Neutrophil (primary cell): ENCODE data around the gene COL8A2.

Experiments used
- H3K27ac ChIP-seq: fragments of 200-600 bp; sonication (generic); 2 replicates; pipeline ENCODE4 v1.5.1; 2016; ENCODE audit warnings: mild to moderate bottlenecking, moderate library complexity
- H3K27me3 ChIP-seq: fragments of 200-600 bp; sonication (generic); 2 replicates; pipeline ENCODE4 v1.6.0; 2016; ENCODE audit warnings: mild to moderate bottlenecking
- H3K36me3 ChIP-seq: fragments of 200-600 bp; sonication (generic); 2 replicates; pipeline ENCODE4 v1.5.1; 2017
- H3K4me1 ChIP-seq, 2 experiments: fragments of 200-600 bp in 1 of 2; sonication (generic) in 1 of 2; 1 replicate in 1 of 2; 2 replicates in 1 of 2; pipeline versions ENCODE4 v1.5.1 to v1.6.1; 2013 to 2016; ENCODE audit warnings: low read depth in 1 of 2, low read length in 1 of 2, mild to moderate bottlenecking in 1 of 2, moderate library complexity in 1 of 2; ENCODE audit not compliant: control insufficient read depth in 1 of 2, insufficient read depth in 1 of 2
- H3K4me3 ChIP-seq, 2 experiments: fragments of 200-600 bp in 1 of 2; sonication (generic) in 1 of 2; 1 replicate in 1 of 2; 2 replicates in 1 of 2; pipeline ENCODE4 v1.5.1; 2013 to 2016; ENCODE audit warnings: low read depth in 1 of 2, low read length in 1 of 2, mild to moderate bottlenecking in 1 of 2, moderate library complexity in 1 of 2
- H3K9me3 ChIP-seq: fragments of 200-600 bp; sonication (generic); 2 replicates; pipeline ENCODE4 v1.5.1; 2016
- CTCF ChIP-seq: fragments of 200-600 bp; sonication (generic); IDR thresholded peaks from 2 replicates; pipeline ENCODE4 v1.5.1; 2016; ENCODE audit warnings: antibody characterized with exemption

The COL8A2 gene

GRCh38 chr1:36118447-36119204, 6.4 kb downstream of the COL8A2 start:
- TF ChIP-seq CTCF = no peak
- Histone ChIP-seq H3K4me1 (peaks cover 27 to 32% of the 10 kb centered on the region in 2 experiments), H3K36me3 (no peaks in the 10 kb centered on the region), H3K27me3 (peaks cover 21% of the 10 kb centered on the region), H3K9me3 (no peaks in the 10 kb centered on the region), H3K4me3 (no peak overlapping the region), H3K27ac (no peak overlapping the region)

GRCh38 chr1:36116901-36117300, 8.1 kb downstream of the COL8A2 start:
- Histone ChIP-seq H3K36me3 (no peaks in the 10 kb centered on the region), H3K27ac (no peak overlapping the region), H3K27me3 (peaks cover 4% of the 10 kb centered on the region), H3K4me3 (no peak overlapping the region), H3K9me3 (no peaks in the 10 kb centered on the region), H3K4me1 (peaks cover 14 to 19% of the 10 kb centered on the region in 2 experiments)
- TF ChIP-seq CTCF = no peak

GRCh38 chr1:36115931-36116330, 9.1 kb downstream of the COL8A2 start:
- H3K27me3 ChIP-seq = no peaks in the 10 kb centered on the region
- no peaks in the 10 kb centered on the region for H3K9me3 ChIP-seq
- H3K4me3 ChIP-seq = no peak overlapping the region
- TF ChIP-seq CTCF = no peak
- peaks cover 14 to 19% of the 10 kb centered on the region in 2 experiments for H3K4me1 ChIP-seq
- no peak overlapping the region for H3K27ac ChIP-seq
- no peaks in the 10 kb centered on the region for H3K36me3 ChIP-seq

GRCh38 chr1:36115200-36115669, 9.8 kb downstream of the COL8A2 start:
- Histone ChIP-seq H3K9me3 (no peaks in the 10 kb centered on the region), H3K27me3 (no peaks in the 10 kb centered on the region), H3K4me1 (peaks cover 13 to 19% of the 10 kb centered on the region in 2 experiments), H3K36me3 (no peaks in the 10 kb centered on the region), H3K4me3 (no peak overlapping the region), H3K27ac (no peak overlapping the region)
- no peak for TF ChIP-seq CTCF

DNA sequence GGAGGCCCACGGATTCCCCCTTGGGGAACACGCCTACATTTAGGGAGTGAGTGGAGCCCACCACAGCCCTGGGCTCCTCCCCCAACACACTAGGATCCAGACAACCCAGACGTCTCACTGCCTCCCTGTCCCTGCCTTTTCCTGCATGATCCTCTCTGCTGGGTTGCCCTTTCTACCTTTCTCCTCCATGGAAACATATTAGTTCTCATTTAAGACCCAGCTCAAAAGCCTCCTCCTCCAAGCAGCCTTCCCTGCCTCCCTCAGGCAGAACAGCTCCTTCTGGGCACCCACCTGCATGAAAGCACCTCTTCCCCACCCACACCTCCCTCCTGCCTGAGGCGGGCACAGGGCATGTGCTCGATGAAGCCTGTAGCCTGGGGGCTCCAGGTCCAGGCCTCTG, 10.7 kb downstream of the COL8A2 start:
- H3K27ac ChIP-seq = no peak overlapping the region
- peaks cover 11 to 16% of the 10 kb centered on the region in 2 experiments for H3K4me1 ChIP-seq
- H3K9me3 ChIP-seq = no peaks in the 10 kb centered on the region
- TF ChIP-seq CTCF = no peak
- no peaks in the 10 kb centered on the region for H3K36me3 ChIP-seq
- H3K4me3 ChIP-seq = no peak overlapping the region
- no peaks in the 10 kb centered on the region for H3K27me3 ChIP-seq
